HEK293 (cell line): ENCODE results near the gene CADPS2.

Experiments used
- CTCF ChIA-PET: fragments of 350-600 bp; formaldehyde crosslinking; extraction: SDS; loops from one replicate; lab custom pipeline; 2021; ENCODE audit warnings: antibody characterized with exemption; lab: Yijun Ruan, JAX
- POLR2A ChIA-PET: fragments of 300-600 bp; formaldehyde crosslinking; extraction: SDS; loops from one replicate; lab custom pipeline; 2020; ENCODE audit warnings: antibody characterized with exemption, inconsistent platforms; lab: Yijun Ruan, JAX
- H3K27ac ChIP-seq: fragments of 200-500 bp; sonication (Bioruptor generic); 2 replicates; pipeline ENCODE4 v1.5.1; 2014; ENCODE audit warnings: low read depth, low read length, control low read depth, inconsistent platforms; ENCODE audit errors: extremely low read depth
- H3K36me3 ChIP-seq, 2 experiments: fragments of 200-500 bp in 1 of 2; sonication (Bioruptor generic) in 1 of 2; 1 replicate in 1 of 2; 2 replicates in 1 of 2; pipeline ENCODE4 v1.5.1; 2014 to 2017; ENCODE audit warnings: inconsistent platforms in 2 of 2, low read length in 2 of 2; ENCODE audit not compliant: control insufficient read depth in 2 of 2, insufficient read depth in 1 of 2
- H3K4me1 ChIP-seq: fragments of 200-500 bp; sonication (Bioruptor generic); 2 replicates; pipeline ENCODE4 v1.5.1; 2014; ENCODE audit warnings: mild to moderate bottlenecking, low read length, inconsistent platforms; ENCODE audit not compliant: control insufficient read depth, insufficient read depth
- H3K4me3 ChIP-seq: 2 replicates; pipeline ENCODE4 v1.5.1; 2011; ENCODE audit warnings: low read depth, mild to moderate bottlenecking, control low read depth, low read length, moderate library complexity
- H3K9me3 ChIP-seq: fragments of 200-500 bp; sonication (Bioruptor generic); 2 replicates; pipeline ENCODE4 v1.5.1; 2014; ENCODE audit warnings: low read depth, low read length, inconsistent platforms; ENCODE audit not compliant: control insufficient read depth, insufficient read depth
- GLI2 ChIP-seq: fragments of 450-650 bp; formaldehyde crosslinking; IDR thresholded peaks from 2 replicates; pipeline ENCODE4; 2017; ENCODE audit warnings: missing biosample characterization, missing genetic modification characterization, low read depth, borderline replicate concordance
- PRDM2 ChIP-seq: fragments of 450-650 bp; formaldehyde crosslinking; IDR thresholded peaks from 2 replicates; pipeline ENCODE4 v1.5.1; 2016; ENCODE audit warnings: missing biosample characterization, missing genetic modification characterization, borderline replicate concordance
- SCRT1 ChIP-seq: fragments of 450-650 bp; formaldehyde crosslinking; IDR thresholded peaks from 2 replicates; pipeline ENCODE4 v1.5.1; 2016; ENCODE audit warnings: missing biosample characterization, missing genetic modification characterization, borderline replicate concordance
- ZBTB20 ChIP-seq: fragments of 450-650 bp; formaldehyde crosslinking; IDR thresholded peaks from 2 replicates; pipeline ENCODE4 v1.5.1; 2016; ENCODE audit warnings: missing biosample characterization, missing genetic modification characterization
- ZFP69B ChIP-seq: fragments of 450-650 bp; formaldehyde crosslinking; IDR thresholded peaks from 2 replicates; pipeline ENCODE4 v1.5.1; 2016; ENCODE audit warnings: missing biosample characterization, missing genetic modification characterization
- ZNF10 ChIP-seq: fragments of 450-650 bp; formaldehyde crosslinking; IDR thresholded peaks from 2 replicates; pipeline ENCODE4 v1.5.1; 2017; ENCODE audit warnings: missing biosample characterization, missing genetic modification characterization
- ZNF121 ChIP-seq: fragments of 450-650 bp; formaldehyde crosslinking; IDR thresholded peaks from 2 replicates; pipeline ENCODE4 v1.5.1; 2016; ENCODE audit warnings: missing biosample characterization, missing genetic modification characterization
- ZNF175 ChIP-seq: fragments of 450-650 bp; formaldehyde crosslinking; IDR thresholded peaks from 2 replicates; pipeline ENCODE4 v1.5.1; 2016; ENCODE audit warnings: missing biosample characterization, missing genetic modification characterization
- ZNF248 ChIP-seq: fragments of 450-650 bp; formaldehyde crosslinking; IDR thresholded peaks from 2 replicates; pipeline ENCODE4 v1.5.1; 2017; ENCODE audit warnings: missing biosample characterization, missing genetic modification characterization
- ZNF366 ChIP-seq: fragments of 450-650 bp; formaldehyde crosslinking; conservative IDR thresholded peaks from 2 replicates; pipeline ENCODE4 v1.5.1; 2016; ENCODE audit warnings: missing biosample characterization, missing genetic modification characterization
- ZNF501 ChIP-seq: fragments of 450-650 bp; formaldehyde crosslinking; IDR thresholded peaks from 2 replicates; pipeline ENCODE4 v1.5.1; 2016; ENCODE audit warnings: missing biosample characterization, missing genetic modification characterization
- ZNF518A ChIP-seq: fragments of 450-650 bp; formaldehyde crosslinking; conservative IDR thresholded peaks from 2 replicates; pipeline ENCODE4 v1.5.1; 2016; ENCODE audit warnings: low read depth, missing biosample characterization, missing genetic modification characterization
- ZNF580 ChIP-seq: fragments of 450-650 bp; formaldehyde crosslinking; IDR thresholded peaks from 2 replicates; pipeline ENCODE4 v1.5.1; 2016; ENCODE audit warnings: missing biosample characterization, missing genetic modification characterization
- ZNF660 ChIP-seq: fragments of 450-650 bp; IDR thresholded peaks from 2 replicates; pipeline ENCODE4 v1.5.1; 2018; ENCODE audit warnings: missing biosample characterization, mild to moderate bottlenecking, missing genetic modification characterization
- ZNF768 ChIP-seq: fragments of 450-650 bp; formaldehyde crosslinking; IDR thresholded peaks from 2 replicates; pipeline ENCODE4 v1.5.1; 2018; ENCODE audit warnings: missing biosample characterization, mild to moderate bottlenecking, missing genetic modification characterization
- ZNF785 ChIP-seq: fragments of 450-650 bp; formaldehyde crosslinking; IDR thresholded peaks from 2 replicates; pipeline ENCODE4 v1.5.1; 2016; ENCODE audit warnings: missing biosample characterization, missing genetic modification characterization
- ZNF843 ChIP-seq: fragments of 450-650 bp; formaldehyde crosslinking; IDR thresholded peaks from 2 replicates; pipeline ENCODE4 v1.5.1; 2016; ENCODE audit warnings: missing biosample characterization, missing genetic modification characterization
- ZSCAN23 ChIP-seq: fragments of 450-650 bp; formaldehyde crosslinking; IDR thresholded peaks from 2 replicates; pipeline ENCODE4 v1.5.1; 2016; ENCODE audit warnings: missing biosample characterization, missing genetic modification characterization
- TF ChIP-seq, protein P1 (sequence below): fragments of 450-650 bp; formaldehyde crosslinking; IDR thresholded peaks from 2 replicates; pipeline ENCODE4 v1.5.1; 2017; ENCODE audit warnings: missing biosample characterization, missing genetic modification characterization
- TF ChIP-seq, protein P2 (sequence below): fragments of 450-650 bp; formaldehyde crosslinking; IDR thresholded peaks from 2 replicates; pipeline ENCODE4 v1.5.1; 2017; ENCODE audit warnings: missing biosample characterization, missing genetic modification characterization

The CADPS2 gene

DNA sequence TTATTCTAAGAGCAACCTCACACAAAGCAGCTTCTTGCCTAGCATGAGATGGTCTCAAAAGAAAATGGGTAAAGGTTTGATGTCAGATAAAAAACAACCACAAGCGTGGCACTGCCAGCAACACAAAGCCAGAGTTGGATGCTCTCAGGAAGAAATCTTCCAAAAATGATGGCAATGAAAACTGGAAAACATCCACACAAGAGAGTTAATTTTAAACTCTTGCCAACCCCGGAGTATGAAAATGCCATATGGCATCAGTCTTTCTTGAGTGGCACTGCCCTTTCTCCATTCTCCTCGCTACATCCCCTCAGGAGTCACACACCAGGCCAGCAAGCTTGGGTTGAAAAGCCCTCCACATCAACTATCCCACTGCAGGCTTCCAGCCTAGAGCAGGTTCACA is 41.0 kb downstream of the CADPS2 start:
- no peaks in the 10 kb centered on the region for H3K36me3 ChIP-seq
- POLR2A ChIA-PET, result no interaction called here
- CTCF ChIA-PET, result no interaction called here
- H3K4me1 ChIP-seq, result peaks cover 2% of the 10 kb centered on the region; the same call in 1 of the 2 replicates
- no peak overlapping the region for H3K27ac ChIP-seq
- H3K4me3 ChIP-seq, result no peak overlapping the region
- TF ChIP-seq ZNF10, result no peak
- TF ChIP-seq ZNF366 (tag by site-specific recombination), result no peak
- no peak for TF ChIP-seq SCRT1 (tag by site-specific recombination)
- no peak for TF ChIP-seq ZNF843 (tag by site-specific recombination)
- TF ChIP-seq ZNF248 (tag by site-specific recombination), result no peak
- TF ChIP-seq ZNF121 (tag by site-specific recombination), result no peak
- TF ChIP-seq ZSCAN23 (tag by site-specific recombination), result no peak
- TF ChIP-seq, protein P1, sequence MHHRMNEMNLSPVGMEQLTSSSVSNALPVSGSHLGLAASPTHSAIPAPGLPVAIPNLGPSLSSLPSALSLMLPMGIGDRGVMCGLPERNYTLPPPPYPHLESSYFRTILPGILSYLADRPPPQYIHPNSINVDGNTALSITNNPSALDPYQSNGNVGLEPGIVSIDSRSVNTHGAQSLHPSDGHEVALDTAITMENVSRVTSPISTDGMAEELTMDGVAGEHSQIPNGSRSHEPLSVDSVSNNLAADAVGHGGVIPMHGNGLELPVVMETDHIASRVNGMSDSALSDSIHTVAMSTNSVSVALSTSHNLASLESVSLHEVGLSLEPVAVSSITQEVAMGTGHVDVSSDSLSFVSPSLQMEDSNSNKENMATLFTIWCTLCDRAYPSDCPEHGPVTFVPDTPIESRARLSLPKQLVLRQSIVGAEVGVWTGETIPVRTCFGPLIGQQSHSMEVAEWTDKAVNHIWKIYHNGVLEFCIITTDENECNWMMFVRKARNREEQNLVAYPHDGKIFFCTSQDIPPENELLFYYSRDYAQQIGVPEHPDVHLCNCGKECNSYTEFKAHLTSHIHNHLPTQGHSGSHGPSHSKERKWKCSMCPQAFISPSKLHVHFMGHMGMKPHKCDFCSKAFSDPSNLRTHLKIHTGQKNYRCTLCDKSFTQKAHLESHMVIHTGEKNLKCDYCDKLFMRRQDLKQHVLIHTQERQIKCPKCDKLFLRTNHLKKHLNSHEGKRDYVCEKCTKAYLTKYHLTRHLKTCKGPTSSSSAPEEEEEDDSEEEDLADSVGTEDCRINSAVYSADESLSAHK, result no peak
- no peak for TF ChIP-seq ZNF580 (tag by site-specific recombination)
- no peak for TF ChIP-seq ZNF660 (tag by site-specific recombination)
- no peak for TF ChIP-seq ZNF768 (tag by site-specific recombination)
- no peaks in the 10 kb centered on the region for H3K9me3 ChIP-seq

GRCh38 chr7:122844191-122844988 is 41.9 kb downstream of the CADPS2 start:
- Histone ChIP-seq H3K36me3 (no peaks in the 10 kb centered on the region), H3K27ac (no peak overlapping the region), H3K4me1 (peaks cover 2% of the 10 kb centered on the region; the same call in 1 of the 2 replicates), H3K4me3 (no peak overlapping the region), H3K9me3 (no peaks in the 10 kb centered on the region)
- CTCF ChIA-PET, result no interaction called here
- POLR2A ChIA-PET, result no interaction called here
- TF ChIP-seq ZNF501 (tag by site-specific recombination) (no peak), ZBTB20 (tag by site-specific recombination) (no peak), ZNF785 (no peak), ZNF518A (tag by site-specific recombination) (no peak), ZFP69B (tag by site-specific recombination) (no peak), PRDM2 (tag by site-specific recombination) (no peak), GLI2 (no peak), ZNF175 (tag by site-specific recombination) (no peak)
- TF ChIP-seq, protein P2, sequence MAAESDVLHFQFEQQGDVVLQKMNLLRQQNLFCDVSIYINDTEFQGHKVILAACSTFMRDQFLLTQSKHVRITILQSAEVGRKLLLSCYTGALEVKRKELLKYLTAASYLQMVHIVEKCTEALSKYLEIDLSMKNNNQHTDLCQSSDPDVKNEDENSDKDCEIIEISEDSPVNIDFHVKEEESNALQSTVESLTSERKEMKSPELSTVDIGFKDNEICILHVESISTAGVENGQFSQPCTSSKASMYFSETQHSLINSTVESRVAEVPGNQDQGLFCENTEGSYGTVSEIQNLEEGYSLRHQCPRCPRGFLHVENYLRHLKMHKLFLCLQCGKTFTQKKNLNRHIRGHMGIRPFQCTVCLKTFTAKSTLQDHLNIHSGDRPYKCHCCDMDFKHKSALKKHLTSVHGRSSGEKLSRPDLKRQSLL (tag by site-specific recombination), result no peak
